Activated CD4-positive, alpha-beta memory T cell treated with anti-CD3 and anti-CD28 coated beads for 36 hours (primary cell): ENCODE data around the gene UPF3A. TPM values are rescaled to one million over a fixed set of nuclear protein-coding genes. Genes with fewer than 3 reads are reported as not detected.
A peak's percentile ranks its signal among the peaks of the same experiment; 100 is the strongest.

Experiments used
- CTCF ChIA-PET: fragments of 350-600 bp; sonication (Branson Sonifier 250); formaldehyde crosslinking; loops from one replicate; lab custom pipeline; 2021; ENCODE audit warnings: antibody characterized with exemption, inconsistent platforms; lab: Charles Lee
- POLR2A ChIA-PET: fragments of 350-600 bp; sonication (Branson Sonifier 250); formaldehyde crosslinking; loops from one replicate; lab custom pipeline; 2021; ENCODE audit warnings: antibody characterized with exemption; lab: Charles Lee
- DNase-seq: peaks from one replicate; pipeline ENCODE4 v3.0.0-alpha.2; 2020
- H3K27ac Mint-ChIP-seq: one replicate; pipeline ENCODE4 v1.8.0; 2021; ENCODE audit warnings: mixed read lengths
- H3K27me3 Mint-ChIP-seq: one replicate; pipeline ENCODE4 v1.8.0; 2021; ENCODE audit warnings: mixed read lengths
- H3K36me3 Mint-ChIP-seq: one replicate; pipeline ENCODE4 v1.8.0; 2021; ENCODE audit warnings: mixed read lengths
- H3K4me1 Mint-ChIP-seq: one replicate; pipeline ENCODE4 v1.8.0; 2021; ENCODE audit warnings: low read depth, mixed read lengths
- H3K4me3 Mint-ChIP-seq: one replicate; pipeline ENCODE4 v1.8.0; 2021; ENCODE audit warnings: mild to moderate bottlenecking, mixed read lengths
- H3K9me3 Mint-ChIP-seq: one replicate; pipeline ENCODE4 v1.8.0; 2021; ENCODE audit warnings: mixed read lengths
- intact Hi-C: fragments of 100-400 bp; cut with micrococcal nuclease; formaldehyde crosslinking; loops from one replicate; pipeline ENCODE4 v1.15.1; 2023
- total RNA-seq, 2 experiments: library from RNA; stranded (reverse); gene quantifications; one replicate each; pipeline ENCODE4 v1.2.3, GENCODE V29; 2021

The UPF3A gene
- total RNA-seq: 10 to 100 TPM; 46.8 to 48.5 TPM

- peaks cover 26% of the 10 kb centered on the region for H3K36me3 Mint-ChIP-seq
These were observed at the start of gene UPF3A for GRCh38 chr13:114281351-114282040. UPF3A (plus strand) TSS chr13:114281601; CDS start chr13:114281640, 39 bp downstream.

GRCh38 chr13:114231886-114232285 lies 49.5 kb upstream of the UPF3A start:
- Mint-ChIP-seq H3K36me3 (peaks cover 8% of the 10 kb centered on the region), H3K9me3 (no peaks in the 10 kb centered on the region), H3K27ac (no peak overlapping the region), H3K27me3 (peaks cover 3% of the 10 kb centered on the region), H3K4me1 (peaks cover 33% of the 10 kb centered on the region), H3K4me3 (no peak overlapping the region)
- no peak for DNase-seq
- POLR2A ChIA-PET: no interaction called here
- CTCF ChIA-PET: interaction anchor here (0.7 kb wide), 1 partner anchor 45 kb away, joined by 3 read pairs; no protein-coding TSS in a partner anchor
- intact Hi-C loops: no loop called here

More at GRCh38 chr13:114281351-114282040, at the start of gene UPF3A:
- Mint-ChIP-seq H3K4me3 (peak within 1 kb of the TSS; percentile 90), H3K4me1 (peaks cover 44% of the 10 kb centered on the region), H3K27ac (peak within 1 kb of the TSS; percentile 100), H3K9me3 (no peaks in the 10 kb centered on the region), H3K27me3 (no peaks in the 10 kb centered on the region)
- intact Hi-C loops: loop anchor here (1.0 to 2.0 kb wide), 2 partner anchors 32 to 47 kb away; partner anchors contain the start of gene CDC16
- DNase-seq: peak; percentile 92
- ChIA-PET CTCF (interaction anchor here (1.2 to 3.4 kb wide), 3 partner anchors 29 to 60 kb away, joined by 3 to 16 read pairs (median 3); no protein-coding TSS in a partner anchor), POLR2A (interaction anchor here (0.9 to 1.9 kb wide), 6 partner anchors 12 to 791 kb away, joined by 3 to 13 read pairs (median 7); partner anchors contain the start of gene DCUN1D2)

GRCh38 chr13:114234266-114234644 lies 47.1 kb upstream of the UPF3A start:
- no peak for DNase-seq
- peak overlapping the region; percentile 91 for H3K4me3 Mint-ChIP-seq
- peak overlapping the region; percentile 73 for H3K27ac Mint-ChIP-seq
- intact Hi-C loops: loop anchor here (2.0 kb wide), 1 partner anchor 47 kb away; the partner anchor contains the start of gene UPF3A
- H3K27me3 Mint-ChIP-seq: peaks cover 3% of the 10 kb centered on the region
- CTCF ChIA-PET: no interaction called here
- H3K36me3 Mint-ChIP-seq: peaks cover 25% of the 10 kb centered on the region
- H3K9me3 Mint-ChIP-seq: no peaks in the 10 kb centered on the region
- POLR2A ChIA-PET: no interaction called here
- H3K4me1 Mint-ChIP-seq: peaks cover 31% of the 10 kb centered on the region

- H3K4me1 Mint-ChIP-seq: peaks cover 31% of the 10 kb centered on the region
- peak; percentile 92 for DNase-seq
- no peaks in the 10 kb centered on the region for H3K9me3 Mint-ChIP-seq
- peak within 1 kb of the TSS; percentile 73 for H3K27ac Mint-ChIP-seq
- ChIA-PET CTCF (interaction anchor here (1.2 to 1.3 kb wide), 2 partner anchors 123 to 493 kb away, joined by 3 to 4 read pairs; no protein-coding TSS in a partner anchor), POLR2A (no interaction called here)
- intact Hi-C loops: loop anchor here (1.0 to 2.0 kb wide), 2 partner anchors 46 to 104 kb away; partner anchors contain the start of gene UPF3A
- H3K27me3 Mint-ChIP-seq: peaks cover 3% of the 10 kb centered on the region
- peaks cover 29% of the 10 kb centered on the region for H3K36me3 Mint-ChIP-seq
- peak within 1 kb of the TSS; percentile 91 for H3K4me3 Mint-ChIP-seq
These were observed 46.6 kb upstream of the UPF3A start, which contains the start of gene CDC16 for GRCh38 chr13:114234645-114235421. CDC16 (plus strand) TSS chr13:114234897; CDS start chr13:114235085, 188 bp downstream.

- ChIA-PET POLR2A (no interaction called here), CTCF (interaction anchor here (0.8 to 1.3 kb wide), 4 partner anchors 22 to 494 kb away, joined by 3 to 4 read pairs (median 4); no protein-coding TSS in a partner anchor)
- Mint-ChIP-seq H3K4me1 (peaks cover 25% of the 10 kb centered on the region), H3K27ac (peak overlapping the region; percentile 73), H3K4me3 (peak overlapping the region; percentile 91), H3K36me3 (peaks cover 29% of the 10 kb centered on the region), H3K9me3 (no peaks in the 10 kb centered on the region), H3K27me3 (peaks cover 2% of the 10 kb centered on the region)
- intact Hi-C loops: loop anchor here (1.0 to 2.0 kb wide), 2 partner anchors 45 to 104 kb away; partner anchors contain the start of gene UPF3A
- no peak for DNase-seq
These were observed 45.7 kb upstream of the UPF3A start for GRCh38 chr13:114235697-114236096.

- Mint-ChIP-seq H3K4me1 (peaks cover 25% of the 10 kb centered on the region), H3K4me3 (peak overlapping the region; percentile 91), H3K36me3 (peaks cover 33% of the 10 kb centered on the region), H3K27ac (peak overlapping the region; percentile 73), H3K27me3 (no peaks in the 10 kb centered on the region), H3K9me3 (no peaks in the 10 kb centered on the region)
- DNase-seq: no peak
- intact Hi-C loops: no loop called here
- POLR2A ChIA-PET: no interaction called here
- CTCF ChIA-PET: interaction anchor here (0.8 to 1.3 kb wide), 5 partner anchors 17 to 494 kb away, joined by 3 to 5 read pairs (median 4); no protein-coding TSS in a partner anchor
These were observed 45.2 kb upstream of the UPF3A start for GRCh38 chr13:114236227-114236626.

- intact Hi-C loops: no loop called here
- no peak for DNase-seq
- Mint-ChIP-seq H3K9me3 (no peaks in the 10 kb centered on the region), H3K4me3 (no peak overlapping the region), H3K36me3 (peaks cover 42% of the 10 kb centered on the region), H3K27me3 (no peaks in the 10 kb centered on the region), H3K4me1 (peaks cover 27% of the 10 kb centered on the region), H3K27ac (no peak overlapping the region)
- ChIA-PET CTCF (interaction anchor here (0.5 to 0.7 kb wide), 2 partner anchors 112 to 1237 kb away, joined by 3 read pairs; no protein-coding TSS in a partner anchor), POLR2A (no interaction called here)
These were observed 43.8 kb upstream of the UPF3A start for GRCh38 chr13:114237415-114238112.

- CTCF ChIA-PET: interaction anchor here (0.6 kb wide), 1 partner anchor 991 kb away, joined by 4 read pairs; no protein-coding TSS in a partner anchor
- H3K27me3 Mint-ChIP-seq: no peaks in the 10 kb centered on the region
- DNase-seq: no peak
- H3K4me1 Mint-ChIP-seq: peaks cover 12% of the 10 kb centered on the region
- POLR2A ChIA-PET: no interaction called here
- intact Hi-C loops: no loop called here
- H3K36me3 Mint-ChIP-seq: peaks cover 69% of the 10 kb centered on the region
- H3K4me3 Mint-ChIP-seq: no peak overlapping the region
- no peaks in the 10 kb centered on the region for H3K9me3 Mint-ChIP-seq
- no peak overlapping the region for H3K27ac Mint-ChIP-seq
These were observed 39.5 kb upstream of the UPF3A start for GRCh38 chr13:114241918-114242317.

GRCh38 chr13:114243971-114244370 lies 37.4 kb upstream of the UPF3A start:
- Mint-ChIP-seq H3K4me3 (no peak overlapping the region), H3K27ac (no peak overlapping the region), H3K27me3 (no peaks in the 10 kb centered on the region), H3K36me3 (peaks cover 68% of the 10 kb centered on the region), H3K4me1 (peaks cover 7% of the 10 kb centered on the region), H3K9me3 (no peaks in the 10 kb centered on the region)
- intact Hi-C loops: no loop called here
- ChIA-PET POLR2A (no interaction called here), CTCF (no interaction called here)
- no peak for DNase-seq

- no peak overlapping the region for H3K27ac Mint-ChIP-seq
- no peak overlapping the region for H3K4me3 Mint-ChIP-seq
- intact Hi-C loops: no loop called here
- ChIA-PET CTCF (interaction anchor here (1.1 kb wide), 1 partner anchor 11 kb away, joined by 3 read pairs; no protein-coding TSS in a partner anchor), POLR2A (no interaction called here)
- peaks cover 7% of the 10 kb centered on the region for H3K4me1 Mint-ChIP-seq
- no peaks in the 10 kb centered on the region for H3K9me3 Mint-ChIP-seq
- no peaks in the 10 kb centered on the region for H3K27me3 Mint-ChIP-seq
- DNase-seq: no peak
- peaks cover 64% of the 10 kb centered on the region for H3K36me3 Mint-ChIP-seq
These were observed 36.8 kb upstream of the UPF3A start for GRCh38 chr13:114244637-114245036.

- Mint-ChIP-seq H3K4me3 (no peak overlapping the region), H3K4me1 (peaks cover 4% of the 10 kb centered on the region), H3K27me3 (no peaks in the 10 kb centered on the region), H3K9me3 (no peaks in the 10 kb centered on the region), H3K27ac (no peak overlapping the region), H3K36me3 (peaks cover 58% of the 10 kb centered on the region)
- POLR2A ChIA-PET: no interaction called here
- no peak for DNase-seq
- CTCF ChIA-PET: no interaction called here
- intact Hi-C loops: no loop called here
These were observed 33.4 kb upstream of the UPF3A start for GRCh38 chr13:114248011-114248410.
